H9 (cell line): Measurements from ENCODE around the gene SLC44A2. TPM values are rescaled to one million over a fixed set of nuclear protein-coding genes. Genes with fewer than 3 reads are reported as not detected.

Experiments used
- DNase-seq: peaks from one replicate; pipeline ENCODE4 v3.0.0-alpha.2; 2017
- H2AFZ ChIP-seq: one replicate; pipeline ENCODE4 v1.6.1; 2013; ENCODE audit warnings: mild to moderate bottlenecking, low read length, control low read depth, moderate library complexity
- H2AK5ac ChIP-seq: 2 replicates; pipeline ENCODE4 v1.6.1; 2013; ENCODE audit warnings: low read length, control low read depth, mixed read lengths; ENCODE audit not compliant: insufficient read length
- H2BK120ac ChIP-seq: one replicate; pipeline ENCODE4 v1.6.1; 2013; ENCODE audit warnings: low read depth, mild to moderate bottlenecking, low read length, control low read depth, inconsistent platforms; ENCODE audit not compliant: poor library complexity, severe bottlenecking
- H2BK12ac ChIP-seq: 2 replicates; pipeline ENCODE4 v1.6.1; 2013; ENCODE audit warnings: low read length, control low read depth, mixed read lengths, low read depth; ENCODE audit not compliant: insufficient read length
- H2BK15ac ChIP-seq: 2 replicates; pipeline ENCODE4 v1.6.1; 2013; ENCODE audit warnings: low read depth, low read length, control low read depth
- H2BK20ac ChIP-seq: one replicate; pipeline ENCODE4 v1.6.1; 2013; ENCODE audit warnings: low read depth, mild to moderate bottlenecking, low read length, control low read depth, inconsistent platforms; ENCODE audit not compliant: poor library complexity, severe bottlenecking
- H2BK5ac ChIP-seq: 2 replicates; pipeline ENCODE4 v1.6.1; 2013; ENCODE audit warnings: low read length, control low read depth, mixed read lengths; ENCODE audit not compliant: insufficient read length
- H3K14ac ChIP-seq: 2 replicates; pipeline ENCODE4 v1.6.1; 2013; ENCODE audit warnings: low read length, control low read depth; ENCODE audit not compliant: insufficient read depth
- H3K18ac ChIP-seq: 2 replicates; pipeline ENCODE4 v1.6.1; 2013; ENCODE audit warnings: low read depth, mild to moderate bottlenecking, mixed read lengths, low read length, control low read depth; ENCODE audit not compliant: insufficient read length
- H3K23ac ChIP-seq: 2 replicates; pipeline ENCODE4 v1.6.1; 2013; ENCODE audit warnings: low read length, control low read depth, mixed read lengths, low read depth; ENCODE audit not compliant: insufficient read length
- H3K23me2 ChIP-seq: 2 replicates; pipeline ENCODE4 v1.6.1; 2013; ENCODE audit warnings: low read depth, mild to moderate bottlenecking, mixed read lengths, low read length, control low read depth; ENCODE audit not compliant: insufficient read length, poor library complexity, severe bottlenecking
- H3K27ac ChIP-seq: 2 replicates; pipeline ENCODE4 v1.5.1; 2013; ENCODE audit warnings: low read length, control low read depth, mixed read lengths, low read depth; ENCODE audit not compliant: insufficient read length
- H3K27me3 ChIP-seq: 2 replicates; pipeline ENCODE4 v1.6.1; 2013; ENCODE audit warnings: low read length, control low read depth, inconsistent platforms; ENCODE audit not compliant: insufficient read depth
- H3K4ac ChIP-seq: 2 replicates; pipeline ENCODE4 v1.6.1; 2013; ENCODE audit warnings: low read depth, mild to moderate bottlenecking, control low read depth, inconsistent platforms, low read length, moderate library complexity
- H3K4me1 ChIP-seq: 2 replicates; pipeline ENCODE4 v1.6.1; 2013; ENCODE audit warnings: low read length, control low read depth, inconsistent platforms; ENCODE audit not compliant: insufficient read depth
- H3K4me2 ChIP-seq: 2 replicates; pipeline ENCODE4 v1.6.1; 2013; ENCODE audit warnings: low read length, control low read depth, mixed read lengths; ENCODE audit not compliant: insufficient read length, insufficient read depth
- H3K56ac ChIP-seq: 2 replicates; pipeline ENCODE4 v1.6.1; 2013; ENCODE audit warnings: low read depth, mild to moderate bottlenecking, mixed read lengths, low read length, control low read depth; ENCODE audit not compliant: insufficient read length
- H3K79me1 ChIP-seq: 2 replicates; pipeline ENCODE4 v1.6.1; 2013; ENCODE audit warnings: low read depth, mild to moderate bottlenecking, moderate library complexity, low read length, control low read depth, inconsistent platforms; ENCODE audit not compliant: insufficient read depth, poor library complexity, severe bottlenecking
- H3K79me2 ChIP-seq: 2 replicates; pipeline ENCODE4 v1.6.1; 2013; ENCODE audit warnings: low read length, control low read depth, inconsistent platforms; ENCODE audit not compliant: insufficient read depth
- H3K9ac ChIP-seq: 2 replicates; pipeline ENCODE4 v1.6.1; 2013; ENCODE audit warnings: low read length, control low read depth, mixed read lengths; ENCODE audit not compliant: insufficient read length; ENCODE audit errors: extremely low read depth
- H3K9me3 ChIP-seq: one replicate; pipeline ENCODE4 v1.6.1; 2013; ENCODE audit warnings: low read depth, low read length, inconsistent platforms; ENCODE audit not compliant: control insufficient read depth
- H3T11ph ChIP-seq: one replicate; pipeline ENCODE4 v1.6.1; 2013; ENCODE audit warnings: mild to moderate bottlenecking, low read length, control low read depth, inconsistent platforms
- H4K20me1 ChIP-seq: one replicate; pipeline ENCODE4 v1.6.1; 2013; ENCODE audit not compliant: control insufficient read depth, insufficient read length, insufficient read depth
- H4K5ac ChIP-seq: 2 replicates; pipeline ENCODE4 v1.6.1; 2013; ENCODE audit warnings: low read depth, mild to moderate bottlenecking, mixed read lengths, low read length, control low read depth; ENCODE audit not compliant: insufficient read length
- H4K8ac ChIP-seq: replicated peaks from 2 replicates; pipeline ENCODE4 v1.6.1; 2013; ENCODE audit warnings: low read length, control low read depth, mixed read lengths, low read depth; ENCODE audit not compliant: insufficient read length
- H4K91ac ChIP-seq: 2 replicates; pipeline ENCODE4 v1.6.1; 2013; ENCODE audit warnings: low read depth, mild to moderate bottlenecking, moderate library complexity, mixed read lengths, low read length, control low read depth; ENCODE audit not compliant: insufficient read length
- H3K27ac Mint-ChIP-seq, 3 experiments: 2 replicates in 2 of 3; 3 replicates in 1 of 3; pipeline ENCODE4 v1.8.0; 2020 to 2021; ENCODE audit warnings: mixed read lengths in 3 of 3, mild to moderate bottlenecking in 1 of 3, moderate library complexity in 1 of 3
- H3K27me3 Mint-ChIP-seq: 2 replicates; pipeline ENCODE4 v1.8.0; 2021; ENCODE audit warnings: low read depth, mild to moderate bottlenecking, moderate library complexity, mixed read lengths
- H3K36me3 Mint-ChIP-seq, 3 experiments: 2 replicates in 2 of 3; 3 replicates in 1 of 3; pipeline ENCODE4 v1.8.0; 2020 to 2021; ENCODE audit warnings: low read depth in 3 of 3, mixed read lengths in 3 of 3; ENCODE audit not compliant: insufficient read depth in 1 of 3
- H3K4me1 Mint-ChIP-seq, 2 experiments: 2 replicates each; pipeline ENCODE4 v1.8.0; 2020; ENCODE audit warnings: mixed read lengths in 2 of 2
- H3K4me3 Mint-ChIP-seq, 2 experiments: 2 replicates in 1 of 2; 3 replicates in 1 of 2; pipeline ENCODE4 v1.8.0; 2020 to 2021; ENCODE audit warnings: mild to moderate bottlenecking in 2 of 2, mixed read lengths in 2 of 2, moderate library complexity in 1 of 2
- H3K9me3 Mint-ChIP-seq, 2 experiments: 2 replicates in 1 of 2; 3 replicates in 1 of 2; pipeline ENCODE4 v1.8.0; 2020; ENCODE audit warnings: mild to moderate bottlenecking in 2 of 2, mixed read lengths in 2 of 2, moderate library complexity in 1 of 2
- WGBS: extraction: QIAGEN DNeasy Blood & Tissue Kit; methylation state at CpG from one replicate; pipeline ENCODE4 v1.1.7; 2013; ENCODE audit warnings: missing lambda C conversion rate, low lambda C conversion rate, mixed read lengths; ENCODE audit not compliant: insufficient read length; ENCODE audit errors: extremely low coverage; 5-methylcytosine and 5-hydroxymethylcytosine counted together
- total RNA-seq: library from RNA; stranded (reverse); gene quantifications from 2 replicates; pipeline ENCODE4 v1.2.1, GENCODE V29; 2021
- TF ChIP-seq, protein P1 (sequence below): fragments of 200-600 bp; sonication (generic); conservative IDR thresholded peaks from 3 replicates; pipeline ENCODE4 v1.8.0; 2021; ENCODE audit warnings: antibody characterized with exemption, mild to moderate bottlenecking

Gene SLC44A2
- total RNA-seq, 1 experiment from 2014 or later, result 121 TPM

- no peaks in the 10 kb centered on the region for H3K79me1 ChIP-seq
- no peak overlapping the region for H2BK20ac ChIP-seq
- H3K4me1 ChIP-seq, result no peaks in the 10 kb centered on the region
- H4K8ac ChIP-seq, result no peak overlapping the region
- H3K79me2 ChIP-seq, result no peaks in the 10 kb centered on the region
- no peaks in the 10 kb centered on the region for H3K27me3 ChIP-seq
- Mint-ChIP-seq H3K27me3 (peaks cover 17% of the 10 kb centered on the region), H3K36me3 (peaks cover 32 to 52% (median 49%) of the 10 kb centered on the region in 3 experiments; a peak in 6 of 7 replicates), H3K27ac (peak overlapping the region; percentile 62 to 92 (median 87); a peak in 5 of 7 replicates), H3K4me1 (peaks cover 27 to 32% of the 10 kb centered on the region in 2 experiments), H3K4me3 (no peak overlapping the region), H3K9me3 (no peaks in the 10 kb centered on the region; a peak in 1 of 5 replicates)
- H4K20me1 ChIP-seq, result no peaks in the 10 kb centered on the region
- no peaks in the 10 kb centered on the region for H3K23me2 ChIP-seq
- H4K5ac ChIP-seq, result no peak overlapping the region
- no peak overlapping the region for H2AFZ ChIP-seq
- H3K56ac ChIP-seq, result no peak overlapping the region
- no peak overlapping the region for H2AK5ac ChIP-seq
- no peak overlapping the region for H3K9ac ChIP-seq
- H2BK15ac ChIP-seq, result no peak overlapping the region
- no CpG with 5 or more reads among the region's 5 CpGs for WGBS
- H4K91ac ChIP-seq, result no peak overlapping the region
- H3T11ph ChIP-seq, result no peak overlapping the region
- no peak overlapping the region for H2BK5ac ChIP-seq
- TF ChIP-seq, protein P1, sequence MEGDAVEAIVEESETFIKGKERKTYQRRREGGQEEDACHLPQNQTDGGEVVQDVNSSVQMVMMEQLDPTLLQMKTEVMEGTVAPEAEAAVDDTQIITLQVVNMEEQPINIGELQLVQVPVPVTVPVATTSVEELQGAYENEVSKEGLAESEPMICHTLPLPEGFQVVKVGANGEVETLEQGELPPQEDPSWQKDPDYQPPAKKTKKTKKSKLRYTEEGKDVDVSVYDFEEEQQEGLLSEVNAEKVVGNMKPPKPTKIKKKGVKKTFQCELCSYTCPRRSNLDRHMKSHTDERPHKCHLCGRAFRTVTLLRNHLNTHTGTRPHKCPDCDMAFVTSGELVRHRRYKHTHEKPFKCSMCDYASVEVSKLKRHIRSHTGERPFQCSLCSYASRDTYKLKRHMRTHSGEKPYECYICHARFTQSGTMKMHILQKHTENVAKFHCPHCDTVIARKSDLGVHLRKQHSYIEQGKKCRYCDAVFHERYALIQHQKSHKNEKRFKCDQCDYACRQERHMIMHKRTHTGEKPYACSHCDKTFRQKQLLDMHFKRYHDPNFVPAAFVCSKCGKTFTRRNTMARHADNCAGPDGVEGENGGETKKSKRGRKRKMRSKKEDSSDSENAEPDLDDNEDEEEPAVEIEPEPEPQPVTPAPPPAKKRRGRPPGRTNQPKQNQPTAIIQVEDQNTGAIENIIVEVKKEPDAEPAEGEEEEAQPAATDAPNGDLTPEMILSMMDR, result no peak
- H2BK12ac ChIP-seq, result no peak overlapping the region
- H3K4me2 ChIP-seq, result no peak overlapping the region
- no peak overlapping the region for H3K18ac ChIP-seq
- no peak overlapping the region for H3K27ac ChIP-seq
- peak; percentile 54 for DNase-seq
- no peaks in the 10 kb centered on the region for H3K9me3 ChIP-seq
- no peak overlapping the region for H3K4ac ChIP-seq
- H3K14ac ChIP-seq, result no peak overlapping the region
- no peak overlapping the region for H2BK120ac ChIP-seq
- H3K23ac ChIP-seq, result no peak overlapping the region
Measured at GRCh38 chr19:10692673-10693264, 67.4 kb downstream of the SLC44A2 start.

Other genes starting within 250 kb of the SLC44A2 start
- gene TYK2, start 245.0 kb upstream of the SLC44A2 start, total RNA-seq, result 50.1 and 61.4 TPM in 2 replicates
- 155 and 164 TPM in 2 replicates for gene CDC37, start 222.0 kb upstream of the SLC44A2 start, total RNA-seq
- 8.5 and 8.9 TPM in 2 replicates for gene PDE4A, start 205.0 kb upstream of the SLC44A2 start, total RNA-seq
- 88.7 and 101 TPM in 2 replicates for gene KEAP1, start 122.2 kb upstream of the SLC44A2 start, total RNA-seq
- 7.1 and 8.1 TPM in 2 replicates for gene S1PR5, start 108.1 kb upstream of the SLC44A2 start, total RNA-seq
- gene ATG4D, start 81.6 kb upstream of the SLC44A2 start, total RNA-seq, result 55.2 and 55.8 TPM in 2 replicates
- 57.4 and 63.8 TPM in 2 replicates for gene KRI1, start 59.5 kb upstream of the SLC44A2 start, total RNA-seq
- 2.8 and 3.7 TPM in 2 replicates for gene CDKN2D, start 56.6 kb upstream of the SLC44A2 start, total RNA-seq
- gene AP1M2, start 38.2 kb upstream of the SLC44A2 start, total RNA-seq, result 146 and 150 TPM in 2 replicates
- 787 and 841 TPM in 2 replicates for gene ILF3, start 28.8 kb downstream of the SLC44A2 start, total RNA-seq
- 63.1 and 63.6 TPM in 2 replicates for gene QTRT1, start 75.9 kb downstream of the SLC44A2 start, total RNA-seq
- gene DNM2, start 92.5 kb downstream of the SLC44A2 start, total RNA-seq, result 136 and 152 TPM in 2 replicates
- 32.1 and 32.3 TPM in 2 replicates for gene TMED1, start 210.7 kb downstream of the SLC44A2 start, total RNA-seq
- 0.20 TPM in 1 of 2 replicates, not detected in the other for gene C19orf38, start 222.9 kb downstream of the SLC44A2 start, total RNA-seq
- 111 and 113 TPM in 2 replicates for gene CARM1, start 246.0 kb downstream of the SLC44A2 start, total RNA-seq